Neural cell (in vitro differentiated cells): Measurements from ENCODE around the gene TMEM220. TPM values are rescaled to one million over a fixed set of nuclear protein-coding genes. Genes with fewer than 3 reads are reported as not detected.

Source experiments
- H2AFZ ChIP-seq: fragments of 200-600, 300-800 bp; sonication (generic), shearing (Covaris generic); 2 replicates; pipeline ENCODE4 v1.6.0; 2014; ENCODE audit warnings: low read depth, mild to moderate bottlenecking, antibody characterized with exemption, low read length, moderate library complexity
- H3F3A ChIP-seq: fragments of 200-600 bp; shearing (Covaris generic); 2 replicates; pipeline ENCODE4 v1.6.1; 2016; ENCODE audit warnings: mild to moderate bottlenecking, moderate library complexity, mixed read lengths, antibody characterized with exemption, low read length; ENCODE audit not compliant: insufficient read depth, poor library complexity, severe bottlenecking
- H3K27ac ChIP-seq: fragments of 200-600, 300-800 bp; sonication (generic), shearing (Covaris generic); 2 replicates; pipeline ENCODE4 v1.5.1; 2014; ENCODE audit warnings: mild to moderate bottlenecking, low read length, moderate library complexity
- H3K27me3 ChIP-seq: fragments of 300-800, 200-600 bp; sonication (generic), shearing (Covaris generic); 2 replicates; pipeline ENCODE4 v1.6.0; 2014; ENCODE audit warnings: mild to moderate bottlenecking, low read depth, low read length, moderate library complexity; ENCODE audit not compliant: insufficient read depth
- H3K36me3 ChIP-seq: fragments of 300-800, 200-600 bp; sonication (generic), shearing (Covaris generic); 2 replicates; pipeline ENCODE4 v1.5.1; 2014; ENCODE audit warnings: mild to moderate bottlenecking, antibody characterized with exemption, low read length, moderate library complexity; ENCODE audit not compliant: insufficient read depth
- H3K4me2 ChIP-seq: fragments of 300-800, 200-600 bp; sonication (generic), shearing (Covaris generic); 2 replicates; pipeline ENCODE4 v1.6.0; 2014; ENCODE audit warnings: mild to moderate bottlenecking, low read length
- H3K4me3 ChIP-seq: fragments of 300-800, 200-600 bp; sonication (generic), shearing (Covaris generic); 2 replicates; pipeline ENCODE4 v1.5.1; 2014; ENCODE audit warnings: mild to moderate bottlenecking, low read length, moderate library complexity
- H3K79me2 ChIP-seq: fragments of 200-600 bp; shearing (Covaris generic); replicated peaks from 2 replicates; pipeline ENCODE4 v1.6.0; 2014; ENCODE audit warnings: mild to moderate bottlenecking, low read length, moderate library complexity; ENCODE audit not compliant: insufficient read depth
- H3K9ac ChIP-seq: fragments of 300-800, 200-600 bp; sonication (generic), shearing (Covaris generic); 2 replicates; pipeline ENCODE4 v1.6.1; 2016; ENCODE audit warnings: mild to moderate bottlenecking, low read length, mixed read lengths
- H3K9me2 ChIP-seq: fragments of 200-600 bp; shearing (Covaris generic); 2 replicates; pipeline ENCODE4 v1.6.1; 2016; ENCODE audit warnings: mild to moderate bottlenecking, low read length, mixed read lengths; ENCODE audit not compliant: insufficient read depth
- H3K9me3 ChIP-seq: fragments of 200-600, 300-800 bp; sonication (generic), shearing (Covaris generic); 2 replicates; pipeline ENCODE4 v1.6.1; 2016; ENCODE audit warnings: mild to moderate bottlenecking, mixed run types, low read length, moderate library complexity, mixed read lengths
- H4K20me1 ChIP-seq: fragments of 200-600 bp; shearing (Covaris generic); 2 replicates; pipeline ENCODE4 v1.6.1; 2016; ENCODE audit warnings: mild to moderate bottlenecking, mixed run types; ENCODE audit not compliant: insufficient read depth
- EP300 ChIP-seq: fragments of 450-650 bp; conservative IDR thresholded peaks from 2 replicates; pipeline ENCODE4 v1.6.1; 2014; ENCODE audit warnings: antibody characterized with exemption, mild to moderate bottlenecking, moderate library complexity; ENCODE audit not compliant: poor library complexity, severe bottlenecking
- EZH2 ChIP-seq: fragments of 200-600, 300-800 bp; shearing (Covaris generic), sonication (generic); IDR thresholded peaks from 2 replicates; pipeline ENCODE4 v1.6.1; 2014; ENCODE audit warnings: antibody characterized with exemption, low read length, borderline replicate concordance, mild to moderate bottlenecking; ENCODE audit not compliant: insufficient read depth, poor library complexity, severe bottlenecking
- MXI1 ChIP-seq: fragments of 450-650 bp; conservative IDR thresholded peaks from 2 replicates; pipeline ENCODE4 v1.6.1; 2014; ENCODE audit warnings: antibody characterized with exemption, mild to moderate bottlenecking; ENCODE audit not compliant: poor library complexity, severe bottlenecking
- POLR2AphosphoS5 ChIP-seq: IDR thresholded peaks from 2 replicates; pipeline ENCODE4 v1.6.1; 2012
- RAD21 ChIP-seq: fragments of 450-650 bp; conservative IDR thresholded peaks from 2 replicates; pipeline ENCODE4 v1.6.1; 2014; ENCODE audit warnings: antibody characterized with exemption, mild to moderate bottlenecking, moderate library complexity
- SMC3 ChIP-seq: fragments of 450-650 bp; conservative IDR thresholded peaks from 2 replicates; pipeline ENCODE4 v1.6.1; 2014; ENCODE audit warnings: antibody characterized with exemption, mild to moderate bottlenecking, moderate library complexity; ENCODE audit not compliant: poor library complexity
- TAF1 ChIP-seq: IDR thresholded peaks from 2 replicates; pipeline ENCODE4 v1.6.1; 2012; ENCODE audit warnings: low read depth
- polyA plus RNA-seq: library from polyadenylated mRNA; depleted of rRNA; stranded (reverse); fragments of >200 nt; gene quantifications from 2 replicates; pipeline ENCODE4 v1.2.3, GENCODE V29; 2014
- TF ChIP-seq, protein P1 (sequence below): fragments of 450-650 bp; IDR thresholded peaks from 2 replicates; pipeline ENCODE4 v1.5.1; 2014; ENCODE audit warnings: antibody characterized with exemption, mild to moderate bottlenecking, moderate library complexity; ENCODE audit not compliant: poor library complexity, severe bottlenecking
- TF ChIP-seq, protein P2 (sequence below): IDR thresholded peaks from 2 replicates; pipeline ENCODE4 v1.6.1; 2012; ENCODE audit warnings: borderline replicate concordance

TMEM220 gene
- polyA plus RNA-seq, 1 donor from 2014 or later, result not detected

DNA sequence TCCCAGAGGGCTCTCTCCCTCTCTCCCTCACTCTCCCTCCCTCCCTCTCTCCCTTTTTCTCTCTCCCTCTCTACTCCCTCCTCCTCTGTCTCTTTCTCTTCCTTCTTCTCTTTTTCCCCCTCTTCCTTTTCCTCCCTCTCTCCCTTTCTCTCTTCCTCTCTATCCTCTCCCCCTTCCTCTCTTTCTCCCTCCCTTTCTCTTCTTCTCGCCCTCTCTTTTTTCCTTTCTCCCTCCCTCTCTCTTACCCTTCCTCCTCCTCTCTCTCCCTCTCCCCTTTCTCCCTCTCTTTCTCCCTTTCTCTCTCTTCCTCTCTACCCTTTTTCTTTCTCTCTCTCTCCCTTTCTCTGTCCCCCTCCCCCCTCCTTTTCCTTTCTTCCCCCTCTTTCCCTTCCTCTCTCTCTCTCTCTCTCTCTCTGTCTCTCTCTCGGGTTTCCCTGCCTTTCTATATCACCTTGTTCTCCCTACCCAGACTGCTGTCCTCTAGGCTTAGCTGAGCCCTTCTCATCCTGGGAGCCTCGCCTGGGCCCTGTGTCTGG is 25.8 kb upstream of the TMEM220 start:
- H3K9ac ChIP-seq, result peak overlapping the region; percentile 36

DNA sequence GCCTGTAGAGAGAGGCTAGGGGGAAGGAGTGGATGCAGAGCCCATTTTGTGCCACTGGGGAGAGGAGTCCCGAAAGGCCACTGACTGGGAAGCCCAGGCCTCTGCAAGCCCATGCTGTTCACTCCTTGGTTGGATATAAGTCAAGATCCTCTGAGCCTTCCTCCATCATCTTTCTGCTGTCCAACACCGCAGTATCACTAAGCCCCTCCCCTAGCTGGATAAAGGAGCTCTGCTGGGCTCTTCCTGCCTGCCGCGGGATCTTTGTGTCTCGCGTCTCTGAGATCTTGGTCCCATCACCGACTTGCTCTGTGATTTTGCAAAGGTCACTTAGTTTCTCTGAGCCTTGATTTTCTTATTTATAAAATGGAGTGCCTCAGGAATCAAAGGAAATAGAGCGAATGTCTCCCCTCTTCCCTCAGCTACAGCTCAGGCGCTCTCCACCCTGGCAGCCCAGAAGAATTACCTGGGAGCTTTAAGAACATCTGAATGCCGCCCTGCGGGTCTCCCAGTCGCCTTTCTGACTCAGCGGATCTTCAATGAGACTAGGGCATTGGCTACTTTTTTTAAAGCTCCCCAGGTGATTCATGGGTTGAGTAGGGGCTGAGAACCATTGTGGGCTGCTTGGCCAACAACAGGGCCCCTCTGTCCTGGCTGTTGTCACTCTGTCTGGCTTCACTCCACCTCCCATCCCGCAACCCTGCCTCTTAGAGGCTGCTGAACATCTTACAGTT is 25.2 kb upstream of the TMEM220 start:
- no peaks in the 10 kb centered on the region for H3K9me3 ChIP-seq
- peak overlapping the region; percentile 79 for H2AFZ ChIP-seq
- no peaks in the 10 kb centered on the region for H3K27me3 ChIP-seq
- H3K9me2 ChIP-seq, result no peaks in the 10 kb centered on the region
- H4K20me1 ChIP-seq, result no peaks in the 10 kb centered on the region
- peaks cover 4% of the 10 kb centered on the region for H3F3A ChIP-seq
- peak overlapping the region; percentile 5 for H3K4me3 ChIP-seq
- H3K9ac ChIP-seq, result peak overlapping the region; percentile 34
- peak overlapping the region; percentile 72 for H3K27ac ChIP-seq
- no peak overlapping the region for H3K4me2 ChIP-seq
- no peak for TF ChIP-seq EP300
- TF ChIP-seq, protein P1, sequence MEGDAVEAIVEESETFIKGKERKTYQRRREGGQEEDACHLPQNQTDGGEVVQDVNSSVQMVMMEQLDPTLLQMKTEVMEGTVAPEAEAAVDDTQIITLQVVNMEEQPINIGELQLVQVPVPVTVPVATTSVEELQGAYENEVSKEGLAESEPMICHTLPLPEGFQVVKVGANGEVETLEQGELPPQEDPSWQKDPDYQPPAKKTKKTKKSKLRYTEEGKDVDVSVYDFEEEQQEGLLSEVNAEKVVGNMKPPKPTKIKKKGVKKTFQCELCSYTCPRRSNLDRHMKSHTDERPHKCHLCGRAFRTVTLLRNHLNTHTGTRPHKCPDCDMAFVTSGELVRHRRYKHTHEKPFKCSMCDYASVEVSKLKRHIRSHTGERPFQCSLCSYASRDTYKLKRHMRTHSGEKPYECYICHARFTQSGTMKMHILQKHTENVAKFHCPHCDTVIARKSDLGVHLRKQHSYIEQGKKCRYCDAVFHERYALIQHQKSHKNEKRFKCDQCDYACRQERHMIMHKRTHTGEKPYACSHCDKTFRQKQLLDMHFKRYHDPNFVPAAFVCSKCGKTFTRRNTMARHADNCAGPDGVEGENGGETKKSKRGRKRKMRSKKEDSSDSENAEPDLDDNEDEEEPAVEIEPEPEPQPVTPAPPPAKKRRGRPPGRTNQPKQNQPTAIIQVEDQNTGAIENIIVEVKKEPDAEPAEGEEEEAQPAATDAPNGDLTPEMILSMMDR, result no peak
- TF ChIP-seq, protein P2, sequence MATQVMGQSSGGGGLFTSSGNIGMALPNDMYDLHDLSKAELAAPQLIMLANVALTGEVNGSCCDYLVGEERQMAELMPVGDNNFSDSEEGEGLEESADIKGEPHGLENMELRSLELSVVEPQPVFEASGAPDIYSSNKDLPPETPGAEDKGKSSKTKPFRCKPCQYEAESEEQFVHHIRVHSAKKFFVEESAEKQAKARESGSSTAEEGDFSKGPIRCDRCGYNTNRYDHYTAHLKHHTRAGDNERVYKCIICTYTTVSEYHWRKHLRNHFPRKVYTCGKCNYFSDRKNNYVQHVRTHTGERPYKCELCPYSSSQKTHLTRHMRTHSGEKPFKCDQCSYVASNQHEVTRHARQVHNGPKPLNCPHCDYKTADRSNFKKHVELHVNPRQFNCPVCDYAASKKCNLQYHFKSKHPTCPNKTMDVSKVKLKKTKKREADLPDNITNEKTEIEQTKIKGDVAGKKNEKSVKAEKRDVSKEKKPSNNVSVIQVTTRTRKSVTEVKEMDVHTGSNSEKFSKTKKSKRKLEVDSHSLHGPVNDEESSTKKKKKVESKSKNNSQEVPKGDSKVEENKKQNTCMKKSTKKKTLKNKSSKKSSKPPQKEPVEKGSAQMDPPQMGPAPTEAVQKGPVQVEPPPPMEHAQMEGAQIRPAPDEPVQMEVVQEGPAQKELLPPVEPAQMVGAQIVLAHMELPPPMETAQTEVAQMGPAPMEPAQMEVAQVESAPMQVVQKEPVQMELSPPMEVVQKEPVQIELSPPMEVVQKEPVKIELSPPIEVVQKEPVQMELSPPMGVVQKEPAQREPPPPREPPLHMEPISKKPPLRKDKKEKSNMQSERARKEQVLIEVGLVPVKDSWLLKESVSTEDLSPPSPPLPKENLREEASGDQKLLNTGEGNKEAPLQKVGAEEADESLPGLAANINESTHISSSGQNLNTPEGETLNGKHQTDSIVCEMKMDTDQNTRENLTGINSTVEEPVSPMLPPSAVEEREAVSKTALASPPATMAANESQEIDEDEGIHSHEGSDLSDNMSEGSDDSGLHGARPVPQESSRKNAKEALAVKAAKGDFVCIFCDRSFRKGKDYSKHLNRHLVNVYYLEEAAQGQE, result no peak
- no peak for TF ChIP-seq POLR2AphosphoS5
- TF ChIP-seq MXI1, result no peak
- no peaks in the 10 kb centered on the region for H3K36me3 ChIP-seq
- H3K79me2 ChIP-seq, result no peaks in the 10 kb centered on the region

More for the DNA sequence above, 25.8 kb upstream of the TMEM220 start:
- Histone ChIP-seq H3F3A (peaks cover 4% of the 10 kb centered on the region), H3K27me3 (no peaks in the 10 kb centered on the region), H3K36me3 (no peaks in the 10 kb centered on the region), H3K9me2 (no peaks in the 10 kb centered on the region), H3K9me3 (no peaks in the 10 kb centered on the region), H3K27ac (peak overlapping the region; percentile 72), H3K4me2 (peak overlapping the region; percentile 30), H3K4me3 (no peak overlapping the region), H3K79me2 (no peaks in the 10 kb centered on the region), H4K20me1 (no peaks in the 10 kb centered on the region), H2AFZ (peak overlapping the region; percentile 79)
- TF ChIP-seq TAF1 (no peak), EP300 (no peak), SMC3 (no peak), POLR2AphosphoS5 (no peak), MXI1 (no peak), RAD21 (no peak), EZH2 (no peak)
- TF ChIP-seq, protein P1, result no peak
- TF ChIP-seq, protein P2, result no peak
